ENCODE results near the gene OLA1. TPM values are rescaled to one million over a fixed set of nuclear protein-coding genes. Genes with fewer than 3 reads are reported as not detected.

OLA1 gene
- total and polyA plus RNA-seq, 5 donors = 66.9 to 84.4 (median 73.6) TPM

Other genes starting within 250 kb of the OLA1 start
- not detected for gene SP9, start 86.4 kb upstream of the OLA1 start, total RNA-seq
- gene SP9, start 86.4 kb upstream of the OLA1 start, polyA plus RNA-seq = not detected
- 10 to 100 TPM; 30.5 to 35.6 (median 34.7) TPM for gene SCRN3, start 147.2 kb upstream of the OLA1 start, total RNA-seq
- 16.8 TPM for gene SCRN3, start 147.2 kb upstream of the OLA1 start, polyA plus RNA-seq
- gene GPR155, start 238.5 kb upstream of the OLA1 start, total RNA-seq = 10 to 100 TPM; 12.1 to 15.5 (median 15.5) TPM
- gene GPR155, start 238.5 kb upstream of the OLA1 start, polyA plus RNA-seq = 4.3 TPM

Measured in right cardiac atrium (tissue), 5 donors.